ENCODE measurements around the gene SLC6A12.
"Not testable (repeated sequence)": the region's sequence is repeated elsewhere in the genome, so short reads cannot be mapped to it uniquely, and the experiment has no call there.

Gene SLC6A12

DNA sequence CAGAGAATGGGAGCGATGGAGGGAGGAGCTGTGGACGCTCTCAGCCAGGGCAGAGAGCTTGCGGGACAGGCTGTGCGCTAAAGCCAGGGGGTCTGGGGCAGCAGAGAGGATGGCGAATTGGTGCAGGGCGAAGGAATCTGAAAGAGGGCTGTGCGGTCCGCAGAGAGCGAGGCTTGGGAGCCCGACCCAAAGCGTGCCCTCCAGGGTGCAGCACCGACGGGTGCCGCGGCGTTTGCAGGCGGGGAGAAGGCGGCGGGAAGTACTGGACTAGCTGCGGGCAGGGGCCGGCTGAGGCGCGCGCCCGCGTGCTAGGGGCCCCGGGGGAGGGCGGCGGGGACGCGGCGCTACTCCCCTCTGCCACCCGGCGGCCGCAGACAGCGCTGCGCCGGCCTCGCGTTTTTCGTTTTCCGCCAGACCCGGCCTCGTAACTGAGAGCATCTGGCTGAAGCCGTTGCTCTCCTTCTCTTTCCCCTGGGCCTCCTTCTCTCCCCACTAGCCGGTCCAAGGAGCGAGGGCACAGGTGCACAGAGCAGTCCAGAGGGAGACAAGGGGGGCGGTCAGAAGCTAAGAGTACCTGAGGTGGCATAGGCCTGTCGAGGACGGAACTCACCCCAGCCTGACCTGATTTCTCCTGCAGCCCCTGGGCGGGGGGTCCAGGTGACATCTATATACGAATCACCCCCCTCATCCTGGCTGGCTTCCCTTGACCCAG lies 24.9 kb downstream of the SLC6A12 start:
- no peak for FAIRE-seq
- TF ChIP-seq POLR2A (IDR thresholded peaks at IDR 0.05; ENCODE audit: low read depth, low read length), result no peak
- DNase-seq (ENCODE audit: insufficient read length, low spot score), result peak; percentile 56

DNA sequence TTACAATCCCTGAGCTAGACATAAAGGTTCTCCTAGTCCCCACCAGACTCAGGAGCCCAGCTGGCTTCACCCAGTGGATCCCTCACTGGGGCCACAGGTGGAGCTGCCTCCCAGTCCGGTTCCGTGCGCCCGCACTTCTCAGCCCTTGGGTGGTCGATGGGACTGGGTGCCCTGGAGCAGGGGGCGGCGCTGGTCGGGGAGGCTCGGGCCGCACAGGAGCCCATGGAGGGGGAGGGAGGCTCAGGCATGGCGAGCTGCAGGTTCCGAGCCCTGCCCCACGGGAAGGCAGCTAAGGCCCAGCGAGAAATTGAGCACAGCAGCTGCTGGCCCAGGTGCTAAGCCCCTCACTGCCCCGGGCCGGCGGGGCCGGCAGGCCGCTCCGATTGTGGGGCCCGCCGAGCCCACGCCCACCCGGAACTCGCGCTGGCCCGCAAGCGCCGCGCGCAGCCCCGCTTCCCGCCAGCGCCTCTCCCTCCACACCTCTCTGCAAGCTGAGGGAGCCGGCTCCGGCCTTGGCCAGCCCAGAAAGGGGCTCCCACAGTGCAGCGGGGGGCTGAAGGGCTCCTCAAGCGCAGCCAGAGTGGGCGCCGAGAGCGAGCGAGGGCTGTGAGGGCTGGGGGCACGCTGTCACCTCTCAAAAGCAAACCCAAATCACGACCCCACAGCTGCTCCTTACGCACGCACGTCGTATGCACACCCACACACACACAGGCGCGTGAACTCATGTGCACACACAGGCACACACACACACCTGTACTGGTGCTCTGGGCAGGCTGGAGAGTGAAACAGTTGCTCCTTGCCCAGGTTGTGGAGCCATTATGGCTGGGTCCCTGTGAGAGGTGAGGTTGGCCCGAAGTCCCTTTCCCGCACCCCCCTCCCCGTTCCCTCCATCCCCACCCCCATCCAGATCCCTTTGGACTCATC lies 25.7 kb downstream of the SLC6A12 start:
- FAIRE-seq; DNase-seq (ENCODE audit: insufficient read length, low spot score): not testable (repeated sequence)

DNA sequence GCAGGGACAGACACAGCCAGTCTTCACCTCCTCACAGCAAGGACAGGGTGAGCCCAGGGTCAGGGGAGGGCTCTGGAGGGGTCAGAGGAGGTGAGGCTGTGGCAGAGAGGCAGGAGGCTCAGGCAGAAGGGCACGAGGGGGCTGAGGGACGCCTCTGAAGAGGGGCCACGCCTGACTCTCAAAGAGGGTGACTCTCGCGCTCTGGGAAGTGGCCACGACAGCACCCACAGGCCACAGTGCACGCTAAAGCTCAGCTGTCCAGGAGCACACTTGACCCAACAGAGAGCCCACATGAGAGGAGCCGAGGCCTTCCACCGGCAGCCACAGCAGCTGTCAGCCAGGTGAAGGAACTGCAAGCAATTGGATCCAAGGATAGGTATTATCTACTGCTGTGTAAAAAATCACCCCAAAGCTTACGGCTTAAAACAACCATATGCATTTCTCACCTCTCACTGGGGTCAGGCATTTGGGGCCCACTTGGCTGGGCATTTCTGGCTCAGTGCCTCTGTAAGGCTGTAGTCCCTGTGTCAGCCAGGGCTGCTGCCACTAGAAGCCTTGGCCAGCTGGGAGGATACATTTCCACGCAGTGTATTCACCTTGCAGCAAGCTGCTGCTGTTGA lies 27.8 kb downstream of the SLC6A12 start:
- no peak for DNase-seq (ENCODE audit: insufficient read length, low spot score)
- FAIRE-seq, result no peak
- no peak for TF ChIP-seq POLR2A (IDR thresholded peaks at IDR 0.05; ENCODE audit: low read depth, low read length)

DNA sequence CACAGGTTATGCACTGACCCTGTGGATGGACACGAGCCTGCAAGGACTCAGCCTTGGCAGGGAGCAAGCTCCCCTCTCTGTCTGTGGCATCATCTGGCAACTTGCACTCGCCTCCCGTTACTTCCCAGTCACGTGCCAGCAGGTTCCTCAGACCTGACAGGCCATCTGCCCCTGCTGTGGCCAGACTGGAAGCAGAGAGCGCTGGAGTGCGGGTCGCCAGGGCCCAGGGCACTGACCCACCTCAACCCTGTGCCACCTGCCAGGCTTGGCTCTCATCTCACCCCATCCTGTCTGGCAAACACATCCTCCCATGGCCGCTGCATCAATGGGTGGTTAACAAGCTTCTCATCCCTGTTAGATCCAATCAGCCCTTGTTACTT lies 28.4 kb downstream of the SLC6A12 start:
- DNase-seq (ENCODE audit: insufficient read length, low spot score), result no peak
- no peak for FAIRE-seq

DNA sequence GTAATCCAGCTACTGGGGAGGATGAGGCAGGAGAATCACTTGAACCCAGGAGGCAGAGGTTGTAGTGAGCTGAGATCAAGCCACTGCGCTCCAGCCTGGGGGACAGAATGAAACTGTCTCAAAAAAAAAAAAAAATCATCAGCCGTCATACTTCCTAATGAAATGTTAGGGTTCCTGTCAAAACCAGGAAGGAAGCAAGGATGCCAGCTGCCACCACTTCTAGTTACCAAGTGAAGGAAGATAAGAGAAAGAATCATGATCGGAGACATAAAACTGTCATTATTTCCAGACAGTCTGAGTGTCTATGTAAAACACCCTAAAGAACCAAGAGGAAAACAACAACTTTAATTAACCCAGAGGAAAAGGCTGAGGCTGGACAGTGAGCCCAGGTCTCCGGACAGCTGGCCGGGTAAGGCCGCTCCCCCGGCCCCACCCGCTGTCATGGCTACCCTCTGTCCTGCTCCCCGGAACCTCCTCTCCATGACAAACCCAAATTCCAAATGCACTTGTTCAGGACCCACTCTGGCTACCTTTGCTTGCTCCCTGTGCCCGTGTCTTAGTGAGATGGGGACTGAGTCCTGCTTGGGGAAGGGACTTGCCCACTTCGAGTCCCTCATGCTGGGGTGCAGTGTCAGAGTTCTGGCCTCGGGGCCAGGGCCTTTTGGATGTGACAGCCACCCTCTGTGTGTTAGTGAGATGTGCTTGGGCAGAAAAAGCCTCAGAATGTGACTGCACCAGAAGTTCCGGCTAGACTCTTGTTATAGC lies 29.0 kb downstream of the SLC6A12 start:
- TF ChIP-seq POLR2A (IDR thresholded peaks at IDR 0.05; ENCODE audit: low read depth, low read length), result no peak
- FAIRE-seq (no peak), DNase-seq (ENCODE audit: insufficient read length, low spot score) (no peak)

More for the DNA sequence above, 28.4 kb downstream of the SLC6A12 start:
- no peak for TF ChIP-seq POLR2A (IDR thresholded peaks at IDR 0.05; ENCODE audit: low read depth, low read length)

DNA sequence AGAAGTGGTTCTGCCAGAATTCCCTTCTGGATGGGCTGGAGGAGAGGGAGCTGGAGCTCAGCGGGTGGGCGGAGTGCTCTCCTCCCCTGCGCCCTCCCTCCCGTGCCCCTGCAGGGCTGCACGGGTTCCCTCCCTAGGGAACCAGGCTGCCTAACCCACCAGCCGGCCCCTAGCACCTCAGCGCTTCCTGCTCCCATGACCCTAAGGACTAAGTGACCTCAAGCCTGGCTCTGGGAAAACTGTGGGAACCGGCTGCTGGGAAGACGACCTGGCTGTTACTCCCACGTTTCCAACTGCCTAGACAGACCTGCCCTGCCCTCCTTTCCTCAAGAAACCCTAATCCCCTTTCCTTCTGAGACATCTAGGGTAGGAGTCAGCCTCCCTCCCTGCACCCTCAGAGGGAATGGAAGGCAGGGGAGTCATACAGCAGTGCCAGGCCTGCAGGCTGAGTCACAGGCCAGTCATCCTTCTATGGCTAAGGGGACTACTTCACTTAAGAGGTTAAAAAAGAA lies 31.5 kb downstream of the SLC6A12 start:
- peak; percentile 97 for DNase-seq (ENCODE audit: insufficient read length, low spot score)
- 0 out of 2 replicates have a peak, but pooled peaks have one; percentile 25 for TF ChIP-seq POLR2A (IDR thresholded peaks at IDR 0.05; ENCODE audit: low read depth, low read length)
- peak; percentile 76 for FAIRE-seq

DNA sequence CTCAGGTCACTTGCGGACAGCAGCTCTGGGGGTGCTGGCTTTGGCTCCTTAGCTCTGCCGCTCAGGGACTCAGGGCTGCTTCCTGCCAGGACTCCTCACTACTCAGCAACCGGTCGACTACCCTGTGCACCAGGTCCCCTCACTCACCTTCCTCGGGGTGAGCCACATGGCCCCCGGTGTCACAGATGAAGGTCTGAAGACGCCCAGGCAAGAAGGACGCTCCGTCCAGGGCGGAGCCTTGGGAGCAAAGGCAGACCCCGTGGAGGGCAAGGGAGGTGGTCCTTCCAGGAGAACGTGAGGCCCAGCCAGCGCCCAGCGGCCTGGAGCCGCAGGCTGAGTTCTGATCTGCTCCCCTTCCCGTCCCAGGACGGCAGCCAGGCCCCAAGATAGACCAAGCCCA lies 32.0 kb downstream of the SLC6A12 start:
- FAIRE-seq (no peak), DNase-seq (ENCODE audit: insufficient read length, low spot score) (no peak)
- TF ChIP-seq POLR2A (IDR thresholded peaks at IDR 0.05; ENCODE audit: low read depth, low read length), result no peak

DNA sequence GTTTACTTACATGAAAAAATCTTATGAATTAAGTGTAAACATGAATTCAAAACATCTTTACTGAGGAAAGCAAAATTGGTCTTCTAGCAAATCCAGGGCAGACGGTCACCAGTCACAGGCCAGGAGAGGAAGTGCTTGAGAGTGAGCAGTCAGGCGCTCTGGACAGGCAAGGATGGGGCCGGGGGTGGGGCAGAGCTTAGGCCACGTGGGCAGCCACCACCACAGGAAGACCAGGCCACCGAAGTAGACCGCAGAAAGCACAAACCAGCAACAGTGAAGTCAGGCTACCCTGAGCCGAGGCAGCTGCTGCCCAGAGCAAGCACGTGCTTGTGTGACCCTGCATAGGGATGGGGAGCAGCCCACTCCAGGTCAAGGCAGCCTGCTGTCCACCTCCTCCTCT lies 33.5 kb downstream of the SLC6A12 start:
- DNase-seq (ENCODE audit: insufficient read length, low spot score), result no peak
- FAIRE-seq, result no peak
- no peak for TF ChIP-seq POLR2A (IDR thresholded peaks at IDR 0.05; ENCODE audit: low read depth, low read length)

DNA sequence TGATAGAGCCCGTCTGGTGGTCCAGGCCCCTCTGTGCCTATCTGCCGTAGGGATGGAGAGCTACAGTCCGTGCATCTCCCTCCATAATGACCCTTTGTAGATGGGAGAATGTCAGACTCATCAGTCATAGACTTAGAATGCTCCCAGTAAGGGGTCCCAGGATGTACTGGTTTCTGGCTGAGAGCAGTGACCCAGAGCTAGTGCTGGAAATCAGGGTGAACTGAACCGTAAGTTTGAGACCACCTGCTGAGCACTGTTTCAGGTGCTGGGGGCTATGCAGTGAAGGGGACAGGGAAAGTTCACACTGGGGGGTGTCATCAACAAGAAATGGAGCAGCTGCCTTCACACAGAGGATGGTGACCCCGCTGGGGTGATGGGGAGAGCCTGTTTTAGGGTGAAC lies 34.1 kb downstream of the SLC6A12 start:
- TF ChIP-seq POLR2A (IDR thresholded peaks at IDR 0.05; ENCODE audit: low read depth, low read length), result no peak
- no peak for FAIRE-seq
- DNase-seq (ENCODE audit: insufficient read length, low spot score), result no peak

DNA sequence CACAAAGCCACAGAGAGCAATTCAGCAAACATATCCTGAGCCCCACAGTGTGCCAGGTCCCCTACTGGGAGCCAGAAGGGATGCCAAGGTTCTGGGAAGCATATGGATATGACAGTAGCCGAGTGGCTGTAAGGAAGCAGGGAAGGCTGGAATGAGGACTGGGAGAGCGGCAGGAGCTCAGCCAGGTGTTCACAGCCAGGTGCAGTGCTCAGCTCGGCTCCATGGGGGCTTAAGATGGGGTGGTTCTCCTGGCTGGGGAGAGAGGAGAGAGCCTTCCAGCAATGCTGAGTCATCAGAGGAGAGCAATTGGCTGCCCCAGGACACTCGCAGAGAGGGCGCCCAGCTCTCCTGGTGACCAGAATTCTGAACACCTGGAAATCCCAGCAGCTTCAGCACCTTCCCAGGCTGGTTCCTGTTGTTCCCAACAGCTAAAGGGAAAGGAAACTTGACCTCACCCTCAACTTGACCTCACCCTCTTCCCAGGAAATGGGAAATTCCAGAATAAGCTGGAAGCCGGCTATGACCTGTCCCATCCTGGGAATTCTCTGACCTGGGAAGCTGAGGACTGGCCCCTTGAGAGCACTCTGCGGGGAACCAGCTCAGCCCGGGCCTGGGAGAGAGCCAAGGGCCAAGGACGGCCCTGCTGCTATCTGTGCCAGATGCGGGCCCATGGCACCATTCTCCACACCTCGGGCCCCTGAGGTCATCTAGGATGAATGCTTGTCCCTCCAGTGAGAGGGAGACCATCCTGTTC lies 34.6 kb downstream of the SLC6A12 start:
- TF ChIP-seq POLR2A (IDR thresholded peaks at IDR 0.05; ENCODE audit: low read depth, low read length), result no peak
- no peak for FAIRE-seq
- no peak for DNase-seq (ENCODE audit: insufficient read length, low spot score)

DNA sequence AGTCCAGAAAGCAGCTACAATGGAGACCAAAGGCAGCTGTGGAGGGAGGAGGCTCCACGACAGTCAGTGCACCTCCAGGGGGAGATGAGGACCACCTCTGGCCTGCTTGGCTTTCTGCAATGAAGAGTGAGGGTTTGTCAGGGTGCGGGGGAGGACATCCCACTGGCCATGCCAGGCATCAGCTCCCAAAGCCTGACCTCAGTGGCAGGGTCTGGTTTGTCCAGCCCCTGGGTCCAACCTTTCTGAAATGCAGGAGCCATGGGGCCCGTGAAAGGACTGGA lies 35.2 kb downstream of the SLC6A12 start:
- FAIRE-seq (no peak), DNase-seq (ENCODE audit: insufficient read length, low spot score) (no peak)
- TF ChIP-seq POLR2A (IDR thresholded peaks at IDR 0.05; ENCODE audit: low read depth, low read length), result no peak

DNA sequence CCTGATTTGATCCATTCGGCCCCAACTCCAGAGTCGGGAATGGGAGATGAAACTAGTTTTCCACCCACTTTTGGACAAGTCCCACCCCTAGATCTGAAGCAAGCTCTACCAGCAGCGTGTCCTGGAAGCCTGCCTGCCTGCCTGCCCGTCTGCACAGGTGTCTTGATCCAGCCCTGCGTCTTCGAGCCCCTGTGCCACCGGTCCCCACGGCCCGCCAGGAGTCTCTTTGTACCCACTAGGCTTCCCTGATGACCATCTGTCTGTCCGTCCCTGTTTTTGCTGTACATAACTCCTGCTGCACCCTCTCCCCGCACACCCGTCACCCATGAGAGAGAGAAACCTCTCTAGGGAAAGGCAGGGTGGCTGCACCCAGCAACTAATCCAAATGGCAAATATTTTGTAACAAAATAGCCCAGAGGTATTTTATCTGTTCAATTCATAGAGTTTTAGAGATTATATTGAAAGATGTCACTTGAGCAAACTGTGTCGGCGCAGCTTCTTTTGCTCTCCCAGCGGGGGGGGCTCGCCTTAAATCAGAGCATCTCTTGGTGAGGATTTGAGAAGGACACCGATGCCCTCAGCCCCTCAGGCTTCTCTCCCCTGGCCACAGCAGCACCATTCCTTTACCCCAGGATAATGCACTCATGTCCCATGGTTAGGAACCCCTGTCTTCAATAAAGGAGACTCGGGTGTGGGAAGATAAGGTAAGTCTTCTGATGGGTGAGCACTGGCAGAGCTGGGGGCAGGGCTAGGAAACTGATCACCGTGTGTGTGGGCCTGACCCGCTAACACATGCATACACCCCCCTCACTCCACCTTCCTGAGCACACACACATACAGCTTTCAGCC lies 35.8 kb downstream of the SLC6A12 start:
- DNase-seq (ENCODE audit: insufficient read length, low spot score), result no peak
- no peak for TF ChIP-seq POLR2A (IDR thresholded peaks at IDR 0.05; ENCODE audit: low read depth, low read length)
- FAIRE-seq, result no peak

All from H54 (cell line).